ENCODE data around the gene NOL9.

- no peak for TF ChIP-seq POLR2A (IDR thresholded peaks at IDR 0.05)
- no peak for TF ChIP-seq CTCF (IDR thresholded peaks at IDR 0.05)
These were observed 20.0 kb downstream of the NOL9 start for GRCh38 chr1:6534248-6534822.
